ENCODE results near the gene BOLA3.
A peak's percentile ranks its signal among the peaks of the same experiment; 100 is the strongest.
"Not testable (repeated sequence)": the region's sequence is repeated elsewhere in the genome, so short reads cannot be mapped to it uniquely, and the experiment has no call there.

BOLA3 gene, protein sequence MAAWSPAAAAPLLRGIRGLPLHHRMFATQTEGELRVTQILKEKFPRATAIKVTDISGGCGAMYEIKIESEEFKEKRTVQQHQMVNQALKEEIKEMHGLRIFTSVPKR

DNA sequence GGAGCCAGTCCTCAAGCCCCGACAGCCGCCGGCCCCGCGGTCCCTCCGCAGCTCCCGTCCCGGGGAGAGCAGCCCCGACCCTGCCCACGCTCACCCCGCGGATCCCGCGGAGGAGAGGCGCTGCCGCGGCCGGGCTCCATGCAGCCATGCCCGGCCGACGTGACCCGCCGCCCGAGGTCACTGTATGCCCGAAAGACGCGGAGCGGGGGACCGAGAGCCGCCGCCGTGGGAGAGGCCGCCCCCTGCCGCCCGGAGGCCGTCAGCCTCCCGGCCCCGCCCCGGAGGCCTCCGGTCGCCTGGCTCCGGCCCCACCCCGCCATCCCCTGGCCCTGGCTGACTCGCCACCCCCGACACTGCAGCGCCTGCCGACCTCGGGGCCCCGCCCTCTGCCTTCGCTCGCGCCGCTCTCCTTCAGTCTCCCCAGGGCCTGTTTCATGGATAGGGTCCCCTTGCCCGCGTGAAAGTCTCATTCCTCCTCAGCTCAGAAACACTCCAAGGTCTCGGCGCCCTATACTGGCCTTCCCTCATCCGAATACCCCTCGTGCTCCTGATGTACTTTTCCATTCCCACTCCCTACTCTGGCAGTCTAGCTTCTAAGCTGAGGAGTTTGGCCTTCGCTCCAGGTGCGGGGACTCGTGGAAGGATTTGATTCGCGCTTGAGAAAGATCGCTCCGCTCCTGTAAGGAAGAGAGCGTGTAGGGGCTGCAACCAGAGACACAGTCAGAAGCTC, at the start of gene BOLA3:
Gene BOLA3, minus strand, starts transcription at position 186 of the 730 bp plus-strand sequence. Its CDS starts 38 bp downstream, at position 148.
- DNase-seq, result peak; percentile 69 to 95 (median 94)

DNA sequence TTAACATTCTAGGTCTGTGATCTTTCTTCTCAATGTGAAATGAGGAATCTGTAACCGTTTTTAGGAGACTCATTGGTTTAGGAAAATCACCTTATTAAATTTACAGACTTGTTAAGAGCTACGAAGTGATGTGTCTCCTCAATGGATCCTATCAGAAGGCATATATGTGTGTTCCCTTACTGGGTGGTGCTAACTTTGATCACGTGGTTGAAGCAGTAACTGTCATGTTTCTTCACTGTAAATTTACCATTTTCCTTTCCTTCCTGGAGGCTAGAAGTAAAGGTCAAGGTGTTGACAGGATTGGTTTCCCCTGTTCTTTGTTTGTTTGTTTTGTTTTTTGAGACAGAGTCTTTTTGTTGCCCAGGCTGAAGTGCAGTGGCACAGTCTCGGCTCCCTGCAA, 49.3 kb upstream of the BOLA3 start:
- no peak for DNase-seq

GRCh38 chr2:74194799-74195198, 47.1 kb upstream of the BOLA3 start:
- no peak for DNase-seq

DNA sequence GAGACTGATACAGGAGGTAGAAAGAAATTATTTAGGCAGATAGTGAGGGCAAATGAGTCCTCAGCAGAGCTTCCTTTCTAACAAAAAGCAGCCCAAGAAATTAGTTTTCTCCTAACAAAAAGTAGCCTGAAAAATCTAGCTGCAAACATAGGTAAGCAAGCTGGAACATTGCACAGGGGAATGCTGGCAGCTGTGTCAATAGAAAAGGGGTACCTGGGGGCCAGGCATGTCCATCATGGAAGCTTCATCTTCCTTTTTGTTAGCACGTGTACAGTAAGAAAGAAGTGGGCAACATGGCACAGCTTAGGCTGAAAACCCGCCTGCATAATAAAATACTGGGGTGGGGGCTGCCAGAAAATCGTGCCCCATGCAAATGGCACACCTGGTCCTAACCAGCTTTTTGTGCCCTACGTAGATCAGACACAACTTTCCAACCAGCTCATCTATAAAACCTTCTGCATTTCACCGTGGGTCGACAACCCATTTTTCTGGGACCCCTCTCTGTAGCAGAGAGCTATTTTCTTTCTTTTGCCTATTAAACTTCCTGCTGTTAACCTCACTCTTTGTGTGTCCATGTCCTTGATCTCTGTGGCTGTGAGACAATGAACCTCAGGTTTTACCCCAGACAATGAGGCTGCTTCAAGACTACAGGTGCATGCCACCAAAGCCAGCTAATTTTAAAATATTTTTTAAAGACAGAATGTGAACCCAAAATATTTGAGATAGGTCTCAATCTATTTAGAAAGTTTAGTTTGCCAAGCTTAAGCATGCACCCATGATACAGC, 44.1 kb upstream of the BOLA3 start:
- peak in 2 of 3 experiments; percentile 31 to 59 for DNase-seq

DNA sequence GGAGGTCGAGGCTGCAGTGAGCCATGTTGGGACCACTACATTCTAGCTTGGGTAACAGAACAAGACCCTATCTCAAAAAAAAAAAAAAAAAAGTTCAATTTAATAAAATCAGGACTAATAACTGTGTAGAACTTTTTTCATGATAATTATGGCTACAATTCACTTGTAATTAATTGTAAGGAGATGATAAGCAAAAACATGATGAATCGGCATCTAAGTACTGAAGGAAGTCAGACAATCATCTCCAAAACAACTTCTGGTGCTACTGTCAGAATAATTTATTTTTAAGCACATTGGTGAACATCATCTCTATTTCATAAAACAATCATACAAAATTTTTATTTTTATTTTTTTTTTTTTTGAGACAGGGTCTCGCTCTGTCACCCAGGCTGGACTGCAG, 41.0 kb upstream of the BOLA3 start:
- no peak for DNase-seq

DNA sequence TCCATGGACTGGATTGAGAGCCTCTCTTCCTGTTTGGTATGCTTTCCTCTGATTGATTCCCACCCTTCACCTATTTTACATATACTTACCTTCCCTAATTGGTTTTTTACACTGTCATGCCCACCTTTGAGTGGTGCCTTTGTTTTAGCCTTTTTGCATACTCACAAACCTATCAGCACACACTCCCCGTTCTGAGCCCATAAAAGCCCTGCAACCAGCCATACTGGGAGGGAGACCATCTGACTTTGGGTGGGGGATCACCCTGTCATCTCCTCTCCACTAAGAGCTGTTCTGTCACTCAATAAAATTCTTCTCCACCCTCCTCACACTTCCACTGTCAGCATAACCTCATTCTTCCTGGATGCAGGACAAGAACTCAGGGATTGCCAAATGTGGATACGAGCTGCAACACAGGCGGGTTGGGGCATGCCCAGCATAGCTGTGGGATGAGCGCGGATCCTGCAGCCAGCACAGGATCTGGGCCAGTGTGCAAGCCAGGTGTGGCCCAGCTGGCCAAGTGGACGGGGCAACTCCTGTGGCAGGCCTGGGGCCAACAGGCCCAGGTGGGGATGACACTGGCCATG, 40.4 kb upstream of the BOLA3 start:
- DNase-seq, result no peak

DNA sequence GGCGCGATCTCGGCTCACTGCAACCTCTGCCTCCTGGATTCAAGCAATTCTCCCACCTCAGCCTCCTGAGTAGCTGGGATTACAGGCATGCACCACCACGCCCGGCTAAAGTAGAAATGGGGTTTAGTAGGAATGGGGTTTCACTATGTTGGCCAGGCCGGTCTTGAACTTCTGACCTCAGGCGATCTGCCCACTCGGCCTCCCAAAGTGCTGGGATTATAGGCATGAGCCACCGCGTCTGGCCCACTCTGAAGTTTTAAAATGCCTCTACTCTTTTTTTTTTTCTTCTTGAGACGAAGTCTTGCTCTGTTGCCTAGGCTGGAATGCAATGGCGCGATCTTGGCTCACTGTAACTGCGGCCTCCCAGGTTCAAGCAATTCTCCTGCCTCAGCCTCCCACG, 39.0 kb upstream of the BOLA3 start:
- not testable (repeated sequence) for DNase-seq

GRCh38 chr2:74186038-74186437, 38.3 kb upstream of the BOLA3 start:
- DNase-seq, result no peak

DNA sequence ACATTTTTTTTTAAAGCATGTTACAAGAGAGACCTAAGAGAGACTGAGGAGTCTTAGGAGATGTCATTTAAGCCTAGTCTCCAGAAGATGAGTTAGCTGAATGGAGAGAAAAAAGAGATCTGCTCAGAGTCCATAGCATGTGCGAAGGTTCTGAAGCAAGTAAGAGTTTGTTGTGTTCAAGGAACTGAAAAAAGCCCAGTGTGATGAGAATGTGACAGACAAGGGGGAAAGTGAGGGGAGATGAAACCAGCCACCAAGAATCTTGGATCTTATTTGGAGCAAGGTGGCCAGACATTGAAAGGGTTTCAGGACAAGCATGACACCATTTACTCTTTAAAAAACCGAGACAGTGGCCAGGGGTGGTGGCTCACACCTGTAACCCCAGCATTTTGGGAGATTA, 36.2 kb upstream of the BOLA3 start:
- no peak for DNase-seq

DNA sequence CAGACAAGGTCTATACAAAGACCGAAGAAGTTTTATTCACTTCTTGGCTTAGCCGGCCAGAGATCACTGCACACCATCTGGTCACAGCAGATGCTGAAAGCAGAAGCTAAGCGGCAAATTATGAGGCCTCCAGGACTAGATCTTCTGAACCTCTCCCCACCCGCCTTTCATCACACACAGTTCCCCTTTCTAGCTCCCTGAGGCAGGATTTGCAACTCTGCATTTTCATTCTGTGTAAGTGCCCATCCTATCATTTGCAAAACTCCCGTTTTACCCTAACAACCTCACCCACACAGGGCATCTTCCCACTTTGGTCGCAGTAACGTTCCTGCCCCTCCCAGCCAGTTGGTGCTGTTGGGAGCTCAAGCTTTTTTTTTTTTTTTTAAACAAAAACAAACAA, 34.0 kb upstream of the BOLA3 start:
- DNase-seq, result no peak

- no peak for DNase-seq
Observed at GRCh38 chr2:74179063-74179865, 31.6 kb upstream of the BOLA3 start.

DNA sequence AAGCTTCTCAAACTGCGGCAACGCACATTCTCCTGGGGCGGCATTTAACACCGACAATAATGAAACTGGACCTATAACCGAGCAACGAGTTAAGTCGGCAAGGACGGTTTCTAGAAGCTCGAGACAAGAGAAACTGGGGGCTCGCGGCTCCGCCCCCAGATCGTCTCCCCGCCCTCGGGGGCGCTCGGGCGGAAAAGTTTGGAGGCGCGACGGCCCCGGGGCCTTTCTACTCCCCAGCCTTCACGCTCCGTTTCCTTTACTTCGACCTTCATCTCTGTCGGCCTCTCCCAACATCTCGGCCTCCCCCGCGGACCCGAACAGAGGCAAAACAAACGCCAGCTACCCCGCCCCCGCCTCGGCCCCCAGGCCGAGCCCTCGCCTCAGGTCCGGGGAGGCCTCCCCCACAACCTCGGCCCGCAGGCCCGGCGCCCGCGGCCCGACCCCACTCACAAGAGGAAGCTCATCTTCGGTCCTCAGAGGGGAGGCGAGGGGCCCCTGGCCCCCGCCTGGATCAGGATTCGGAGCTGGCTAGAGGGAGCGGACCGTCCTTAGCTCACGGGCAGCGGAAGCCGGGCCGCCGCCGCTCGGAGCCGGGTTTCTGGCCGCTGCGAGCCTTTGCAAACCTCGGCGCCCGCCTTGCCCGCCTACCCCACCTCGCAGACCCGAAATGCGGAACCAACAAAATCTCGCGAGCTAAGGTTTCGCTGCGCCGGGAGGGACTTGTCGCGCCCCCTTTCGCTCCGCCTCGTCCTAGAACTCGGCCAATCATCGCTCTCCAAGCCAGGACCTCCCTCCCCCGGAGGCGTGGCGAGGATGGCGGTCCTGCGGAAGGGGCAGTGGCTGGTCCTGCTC, 30.7 kb upstream of the BOLA3 start, which contains the start of gene MOB1A:
Gene MOB1A, minus strand, starts transcription at position 669 of the 852 bp plus-strand sequence. Its CDS starts 205 bp downstream, at position 464.
- DNase-seq, result peak; percentile 94 to 100 (median 99)

DNA sequence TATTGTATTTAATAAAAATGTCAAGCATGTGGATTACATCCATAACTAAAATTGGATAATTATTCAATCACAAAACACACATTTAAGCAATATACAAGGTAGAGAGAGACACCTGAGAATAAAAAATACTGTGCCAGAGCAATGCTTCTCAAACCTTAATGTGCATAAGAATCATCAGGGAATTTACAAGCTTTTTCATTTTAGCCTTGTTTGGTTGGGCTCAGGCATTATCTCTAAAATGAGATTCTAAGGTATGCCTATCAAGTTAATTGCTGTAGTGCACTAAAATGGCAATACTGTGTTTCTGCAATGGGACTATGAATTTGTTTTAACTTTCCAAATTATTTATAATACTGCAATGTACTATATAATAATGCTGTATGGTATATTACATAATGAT, 30.0 kb upstream of the BOLA3 start:
- no peak for DNase-seq

- no peak for DNase-seq
Observed at GRCh38 chr2:74174909-74175308, 27.2 kb upstream of the BOLA3 start.

DNA sequence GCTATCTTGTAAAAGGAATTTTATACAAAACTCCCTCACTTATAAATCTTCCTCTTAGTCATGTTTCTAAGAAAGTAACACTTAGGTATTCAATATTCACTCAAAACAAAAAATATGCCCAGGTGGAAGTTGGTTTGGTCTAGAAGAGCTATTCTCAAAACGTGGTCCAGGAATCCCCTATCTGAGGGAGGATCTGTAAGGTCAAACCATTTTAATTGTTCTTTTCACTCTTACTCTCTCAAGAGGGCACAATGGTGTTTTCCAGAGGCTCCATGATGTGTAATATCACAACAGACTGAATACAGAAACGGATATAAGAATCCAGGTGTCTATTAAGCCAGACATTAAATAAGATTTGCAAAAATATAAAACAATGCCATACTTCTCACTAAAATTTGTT, 21.0 kb upstream of the BOLA3 start:
- no peak for DNase-seq

GRCh38 chr2:74164761-74165160, 17.0 kb upstream of the BOLA3 start:
- no peak for DNase-seq

DNA sequence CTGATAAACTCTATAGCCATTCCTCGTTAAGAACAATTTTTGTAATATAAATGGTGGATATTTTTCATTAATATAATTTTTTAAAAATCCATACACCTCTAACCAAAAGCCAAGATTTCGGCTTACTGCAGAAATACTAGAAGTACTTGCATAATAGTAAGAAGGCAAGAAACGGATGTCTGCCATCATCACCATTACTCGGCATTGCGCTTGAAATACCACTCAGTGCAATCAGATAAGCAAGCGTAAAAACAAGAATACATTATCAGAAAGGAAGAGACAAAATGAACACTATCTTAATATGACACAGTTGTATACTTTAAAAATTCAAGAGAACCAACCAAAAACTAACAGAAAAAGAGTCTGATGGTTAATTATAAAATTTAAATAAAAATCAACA, 15.2 kb upstream of the BOLA3 start:
- DNase-seq, result no peak

DNA sequence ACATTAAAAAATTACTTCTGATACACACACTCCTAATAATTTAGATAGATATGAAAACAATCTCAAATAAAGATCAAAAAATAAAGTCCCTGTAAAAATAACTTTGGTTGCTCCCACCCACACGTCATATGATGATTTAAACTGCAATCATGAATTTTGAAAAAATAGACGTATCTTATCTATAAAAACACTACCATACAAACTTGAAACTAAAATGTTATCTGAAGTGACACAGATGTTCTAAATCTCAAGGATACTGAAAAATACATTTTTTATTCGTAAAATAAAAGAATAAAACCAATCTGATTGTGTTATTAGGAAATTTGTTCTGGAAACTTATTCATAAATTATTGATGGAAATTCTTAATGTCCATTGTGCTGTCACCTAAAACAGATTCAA, 8.1 kb upstream of the BOLA3 start:
- DNase-seq, result no peak

DNA sequence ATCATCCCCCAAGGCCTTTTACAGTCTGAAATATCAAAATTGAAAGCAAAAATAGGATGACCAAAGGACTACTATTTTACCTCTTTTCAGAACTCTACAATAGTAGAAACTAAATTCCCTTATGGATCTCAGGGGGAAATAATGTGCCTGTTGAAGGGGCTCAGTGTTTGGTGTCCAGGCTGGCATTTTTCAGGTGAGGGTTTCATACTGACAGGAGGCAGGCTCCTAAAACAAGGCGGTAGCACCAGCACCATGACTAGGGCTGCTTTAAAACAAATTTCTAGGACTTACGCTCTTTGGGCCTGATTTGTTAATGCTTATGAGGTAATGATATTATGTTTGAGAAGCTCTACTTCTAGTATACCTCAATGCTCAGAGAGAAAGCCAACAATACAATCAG, 5.2 kb upstream of the BOLA3 start:
- DNase-seq, result no peak

DNA sequence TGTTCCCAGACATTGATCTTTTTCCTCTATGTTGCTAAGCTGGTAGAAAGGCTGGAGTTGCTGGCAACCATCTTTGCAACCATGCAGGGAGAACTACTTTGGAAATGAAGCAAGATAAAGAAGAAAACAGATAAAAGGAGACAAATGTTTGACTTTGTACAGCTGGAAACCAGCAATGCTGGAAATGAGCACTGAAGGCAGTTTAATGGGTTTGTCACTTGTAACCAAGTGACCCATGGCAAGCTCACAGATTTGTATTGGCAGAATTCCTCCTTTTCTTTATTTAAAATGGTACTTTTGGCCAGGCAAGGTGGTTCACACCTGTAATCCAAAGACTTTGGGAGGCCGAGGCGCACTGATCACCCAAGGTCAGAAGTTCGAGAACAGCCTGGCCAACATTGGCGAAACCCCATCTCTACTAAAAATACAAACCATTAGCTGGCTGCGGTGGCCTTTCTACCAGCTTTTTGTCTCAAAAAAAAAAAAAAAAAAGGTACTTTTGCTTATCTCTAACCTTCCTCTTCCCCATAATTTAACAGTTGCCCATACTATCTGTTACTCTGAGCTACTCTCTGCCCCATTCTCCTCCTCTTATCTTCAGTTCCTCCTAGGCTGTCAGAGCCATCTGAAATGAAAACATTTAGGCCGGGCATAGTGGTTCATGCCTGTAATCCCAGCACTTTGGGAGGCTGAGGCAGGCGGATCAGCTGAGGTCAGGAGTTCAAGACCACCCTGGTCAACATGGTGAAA, 2.0 kb upstream of the BOLA3 start:
- DNase-seq, result no peak

- no peak for DNase-seq
Observed at GRCh38 chr2:74149247-74149525, 1.5 kb upstream of the BOLA3 start.
